Lower lobe of right lung (tissue), 2 donors: ENCODE results near the gene CCDC148. TPM values are rescaled to one million over a fixed set of nuclear protein-coding genes. Genes with fewer than 3 reads are reported as not detected.

Experiments
- ATAC-seq, 2 donors: fragments of 200-7000 bp; cut with Tn5 transposase; one replicate each; pipeline ENCODE4 v1.9.1; 2020 to 2022; ENCODE audit warnings: mild to moderate bottlenecking in 2 of 2, moderate library complexity in 2 of 2
- DNase-seq: peaks from one replicate; pipeline ENCODE4 v3.0.0-alpha.2; 2020
- H3K27ac ChIP-seq: fragments of 200-600 bp; one replicate; pipeline ENCODE4 v1.8.0; 2022
- H3K27me3 ChIP-seq: fragments of 200-600 bp; one replicate; pipeline ENCODE4 v1.8.0; 2022; ENCODE audit warnings: low read depth
- H3K36me3 ChIP-seq: fragments of 200-600 bp; one replicate; pipeline ENCODE4 v1.8.0; 2022; ENCODE audit warnings: mild to moderate bottlenecking
- H3K4me1 ChIP-seq: fragments of 200-600 bp; one replicate; pipeline ENCODE4 v1.8.0; 2022
- H3K4me3 ChIP-seq: fragments of 200-600 bp; one replicate; pipeline ENCODE4 v1.8.0; 2022; ENCODE audit warnings: mild to moderate bottlenecking
- H3K9me3 ChIP-seq: fragments of 200-600 bp; one replicate; pipeline ENCODE4 v1.8.0; 2022
- intact Hi-C: fragments of 100-400 bp; cut with DNase I; formaldehyde crosslinking; loops from one replicate; pipeline ENCODE4 v1.11.0; 2022
- total RNA-seq: library from RNA; stranded (reverse); fragmentation: NEBNext Ultra II Directional; extraction: Animal tissue kit (Norgen Biotek cat#: 25700); gene quantifications from one replicate; pipeline ENCODE4 v1.2.1, GENCODE V29; 2021
- TF ChIP-seq, protein P1 (sequence below): fragments of 200-600 bp; IDR thresholded peaks from one replicate; pipeline ENCODE4 v1.8.0; 2022; ENCODE audit warnings: antibody characterized with exemption, mild to moderate bottlenecking
- donor health status: DM: no; HTN: yes; CAD: no; lungs with severe emphysema.

CCDC148 gene
- total RNA-seq, 1 donor from 2014 or later: 2.8 TPM

DNA sequence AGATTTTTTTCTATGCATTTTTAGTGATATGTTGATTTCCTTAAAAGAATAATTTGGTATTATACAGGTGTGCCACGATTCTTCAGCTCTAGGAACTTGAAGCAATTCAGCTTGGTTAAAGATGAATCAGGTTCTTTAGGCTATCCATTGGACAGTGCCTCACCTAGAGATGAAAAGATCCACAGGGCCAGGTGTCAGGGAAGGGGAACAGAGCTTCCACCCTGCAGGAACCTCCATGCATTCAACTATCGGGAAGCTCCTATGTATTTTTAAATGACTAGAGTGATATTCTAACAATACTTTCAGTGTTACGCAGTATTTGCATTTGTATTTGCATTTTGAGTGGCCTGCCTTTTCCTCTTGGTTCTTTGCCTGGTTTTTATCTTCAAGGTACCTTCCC is 40.4 kb upstream of the CCDC148 start:
- Histone ChIP-seq H3K4me1 (peaks cover 27% of the 10 kb centered on the region), H3K27ac (no peak overlapping the region), H3K9me3 (no peaks in the 10 kb centered on the region), H3K27me3 (no peaks in the 10 kb centered on the region), H3K4me3 (no peak overlapping the region), H3K36me3 (no peaks in the 10 kb centered on the region)
- DNase-seq: no peak
- ATAC-seq: no peak
- intact Hi-C loops: no loop called here
- TF ChIP-seq, protein P1, sequence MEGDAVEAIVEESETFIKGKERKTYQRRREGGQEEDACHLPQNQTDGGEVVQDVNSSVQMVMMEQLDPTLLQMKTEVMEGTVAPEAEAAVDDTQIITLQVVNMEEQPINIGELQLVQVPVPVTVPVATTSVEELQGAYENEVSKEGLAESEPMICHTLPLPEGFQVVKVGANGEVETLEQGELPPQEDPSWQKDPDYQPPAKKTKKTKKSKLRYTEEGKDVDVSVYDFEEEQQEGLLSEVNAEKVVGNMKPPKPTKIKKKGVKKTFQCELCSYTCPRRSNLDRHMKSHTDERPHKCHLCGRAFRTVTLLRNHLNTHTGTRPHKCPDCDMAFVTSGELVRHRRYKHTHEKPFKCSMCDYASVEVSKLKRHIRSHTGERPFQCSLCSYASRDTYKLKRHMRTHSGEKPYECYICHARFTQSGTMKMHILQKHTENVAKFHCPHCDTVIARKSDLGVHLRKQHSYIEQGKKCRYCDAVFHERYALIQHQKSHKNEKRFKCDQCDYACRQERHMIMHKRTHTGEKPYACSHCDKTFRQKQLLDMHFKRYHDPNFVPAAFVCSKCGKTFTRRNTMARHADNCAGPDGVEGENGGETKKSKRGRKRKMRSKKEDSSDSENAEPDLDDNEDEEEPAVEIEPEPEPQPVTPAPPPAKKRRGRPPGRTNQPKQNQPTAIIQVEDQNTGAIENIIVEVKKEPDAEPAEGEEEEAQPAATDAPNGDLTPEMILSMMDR: no peak

DNA sequence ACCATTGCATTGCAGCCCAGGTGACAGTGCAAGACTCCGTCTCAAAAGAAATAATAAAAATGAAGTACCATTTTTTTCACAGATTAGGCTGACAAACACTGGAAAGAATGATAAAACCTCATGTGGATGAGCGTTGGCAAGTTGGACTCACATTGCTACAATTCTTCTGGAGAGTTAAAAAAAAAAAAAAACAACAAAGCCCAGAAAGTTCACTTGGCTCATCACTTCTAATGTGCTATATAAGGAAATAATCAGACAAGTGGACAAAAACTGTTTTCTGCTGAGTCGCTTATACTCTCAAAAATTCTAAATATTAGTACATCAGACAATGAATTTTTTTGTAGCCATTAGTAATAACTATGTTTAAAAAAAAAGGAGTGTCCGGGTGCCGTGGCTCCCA is 38.6 kb upstream of the CCDC148 start:
- intact Hi-C loops: no loop called here
- no peak for ATAC-seq
- no peaks in the 10 kb centered on the region for H3K9me3 ChIP-seq
- no peaks in the 10 kb centered on the region for H3K36me3 ChIP-seq
- H3K27ac ChIP-seq: no peak overlapping the region
- H3K27me3 ChIP-seq: no peaks in the 10 kb centered on the region
- H3K4me3 ChIP-seq: no peak overlapping the region
- no peak for DNase-seq
- TF ChIP-seq, protein P1: no peak
- peaks cover 12% of the 10 kb centered on the region for H3K4me1 ChIP-seq

DNA sequence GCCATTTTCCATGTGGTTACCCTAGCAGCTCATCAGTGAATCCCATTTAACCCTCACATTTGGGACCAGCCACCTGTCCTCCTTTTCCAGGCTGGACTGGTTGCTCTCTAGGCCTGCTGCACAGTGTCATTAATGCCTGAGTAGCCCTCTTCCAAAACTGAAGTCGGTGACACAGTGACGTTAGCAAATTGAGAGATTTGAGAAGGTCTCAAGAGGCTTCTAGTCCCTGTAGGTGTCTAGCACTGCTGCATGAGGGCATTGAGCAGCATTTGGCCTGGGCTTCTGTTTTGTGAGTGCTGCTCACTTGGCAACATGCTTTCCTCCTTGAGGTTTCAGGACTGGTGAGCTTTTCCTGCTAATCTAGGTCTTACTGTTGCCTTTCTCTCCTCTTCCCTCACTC is 36.9 kb upstream of the CCDC148 start:
- H3K36me3 ChIP-seq: no peaks in the 10 kb centered on the region
- H3K4me3 ChIP-seq: no peak overlapping the region
- H3K4me1 ChIP-seq: peaks cover 19% of the 10 kb centered on the region
- intact Hi-C loops: no loop called here
- TF ChIP-seq, protein P1: no peak
- no peaks in the 10 kb centered on the region for H3K27me3 ChIP-seq
- no peak for DNase-seq
- H3K9me3 ChIP-seq: no peaks in the 10 kb centered on the region
- ATAC-seq: peak; percentile 71 to 81
- H3K27ac ChIP-seq: no peak overlapping the region

DNA sequence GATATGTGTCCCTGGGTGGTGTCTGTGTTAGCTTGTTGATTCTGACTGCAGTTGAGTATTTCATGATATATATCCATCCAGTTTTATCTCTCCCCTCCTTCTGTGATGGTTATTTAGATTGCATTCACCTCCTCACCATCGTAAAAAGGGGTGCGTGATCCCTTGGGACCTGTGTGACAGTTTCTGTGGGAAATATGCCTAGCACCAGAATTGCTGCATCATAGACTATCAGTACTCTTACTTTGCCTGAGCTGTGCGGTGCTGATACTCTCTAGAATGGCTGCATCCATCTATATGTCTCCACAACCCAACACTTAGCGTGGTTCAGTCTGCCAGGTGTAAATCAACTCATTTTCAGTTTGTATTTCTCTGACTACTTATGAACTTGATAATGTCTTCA is 34.5 kb upstream of the CCDC148 start:
- no peak overlapping the region for H3K4me3 ChIP-seq
- intact Hi-C loops: no loop called here
- no peak for ATAC-seq
- DNase-seq: no peak
- H3K36me3 ChIP-seq: no peaks in the 10 kb centered on the region
- no peak overlapping the region for H3K27ac ChIP-seq
- TF ChIP-seq, protein P1: no peak
- no peaks in the 10 kb centered on the region for H3K9me3 ChIP-seq
- peaks cover 22% of the 10 kb centered on the region for H3K4me1 ChIP-seq
- no peaks in the 10 kb centered on the region for H3K27me3 ChIP-seq

DNA sequence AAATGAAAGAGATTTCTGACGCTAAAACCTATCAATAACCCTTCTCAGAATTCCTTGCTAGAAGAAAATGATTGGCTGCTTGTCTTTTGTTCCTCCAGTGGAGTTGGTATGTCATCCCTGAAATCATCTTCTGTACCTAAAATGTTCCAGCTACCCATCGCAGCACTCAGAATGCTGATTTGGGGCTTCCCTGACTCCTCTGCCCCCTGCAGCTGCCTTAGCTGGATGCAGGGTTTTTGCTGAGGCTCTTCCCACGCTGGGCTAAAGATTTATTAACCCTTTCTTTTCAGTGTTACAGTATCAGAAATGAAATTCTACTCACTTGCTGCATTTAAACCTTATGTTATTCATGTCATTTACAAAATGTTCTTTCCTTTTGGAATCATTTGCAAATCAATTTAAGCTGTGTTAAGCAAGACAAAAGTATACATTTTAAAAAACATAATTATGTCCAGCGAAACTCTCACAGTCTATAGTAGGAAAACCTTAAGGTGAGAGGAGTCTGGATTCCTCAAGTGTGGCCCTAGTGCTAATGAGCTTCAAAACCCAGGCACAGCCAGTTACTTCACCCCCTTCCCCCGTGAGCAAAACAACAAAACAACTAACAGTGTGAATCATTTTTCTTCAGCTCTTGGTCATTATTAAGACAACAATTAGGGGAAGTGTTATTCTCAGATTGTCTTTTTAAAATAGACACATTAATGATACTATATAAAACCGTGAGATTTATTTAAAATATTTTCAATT is 33.0 kb upstream of the CCDC148 start:
- H3K4me3 ChIP-seq: no peak overlapping the region
- ATAC-seq: no peak
- TF ChIP-seq, protein P1: no peak
- no peaks in the 10 kb centered on the region for H3K9me3 ChIP-seq
- H3K27me3 ChIP-seq: no peaks in the 10 kb centered on the region
- no peaks in the 10 kb centered on the region for H3K36me3 ChIP-seq
- DNase-seq: no peak
- no peak overlapping the region for H3K27ac ChIP-seq
- H3K4me1 ChIP-seq: peaks cover 29% of the 10 kb centered on the region
- intact Hi-C loops: no loop called here
